T-cell (primary cell): ENCODE data around the gene KIAA1614. TPM values are rescaled to one million over a fixed set of nuclear protein-coding genes. Genes with fewer than 3 reads are reported as not detected.

Experiments used
- ATAC-seq, 4 experiments: fragments of 200-7000 bp in 3 of 4; fragments of 150-1000 bp in 1 of 4; cut with Tn5 transposase; replicated peaks in 1 of 4; 1 replicate in 3 of 4; 2 replicates in 1 of 4; pipeline ENCODE4 v1.10.0; 2021; ENCODE audit warnings: moderate library complexity in 3 of 4, mild to moderate bottlenecking in 2 of 4, moderate number of reproducible peaks in 1 of 4
- CTCF ChIA-PET, 2 donors: fragments of 300-600 bp; sonication (Branson Sonifier 250); formaldehyde crosslinking; loops; one replicate each; lab custom pipeline; 2022; ENCODE audit warnings: antibody characterized with exemption in 2 of 2; lab: Charles Lee
- POLR2A ChIA-PET, 2 donors: fragments of 300-600 bp; sonication (Branson Sonifier 250); formaldehyde crosslinking; loops; one replicate each; lab custom pipeline; 2022; ENCODE audit warnings: antibody characterized with exemption in 2 of 2; lab: Charles Lee
- DNase-seq, 35 experiments: peaks; one replicate each; pipeline versions ENCODE4 v3.0.0 to v3.0.0-alpha.2; 2013 to 2023
- H3K27ac ChIP-seq: one replicate; pipeline ENCODE4 v1.5.1; 2013; ENCODE audit warnings: low read length
- H3K27me3 ChIP-seq, 2 experiments: replicated peaks in 1 of 2; 1 replicate in 1 of 2; 2 replicates in 1 of 2; pipeline versions ENCODE4 v1.6.1 to v1.7.0; 2013; ENCODE audit warnings: low read length in 1 of 2, mixed read lengths in 1 of 2; ENCODE audit not compliant: control insufficient read depth in 2 of 2, insufficient read depth in 2 of 2; ENCODE audit errors: extremely low read depth in 1 of 2
- H3K36me3 ChIP-seq, 2 donors: 1 replicate in 1 of 2; 2 replicates in 1 of 2; pipeline versions ENCODE4 v1.6.1 to v1.7.0; 2013; ENCODE audit warnings: low read length in 1 of 2; ENCODE audit not compliant: control insufficient read depth in 2 of 2, insufficient read depth in 1 of 2; ENCODE audit errors: extremely low read depth in 1 of 2
- H3K4me1 ChIP-seq, 2 experiments: 1 replicate in 1 of 2; 2 replicates in 1 of 2; pipeline versions ENCODE4 v1.6.1 to v1.7.0; 2013; ENCODE audit warnings: low read length in 2 of 2, mixed read lengths in 1 of 2; ENCODE audit not compliant: insufficient read depth in 2 of 2, control insufficient read depth in 1 of 2; ENCODE audit errors: extremely low read depth in 1 of 2
- H3K4me3 ChIP-seq, 2 donors: 1 replicate in 1 of 2; 2 replicates in 1 of 2; pipeline versions ENCODE4 v1.5.1 to v1.7.0; 2013; ENCODE audit warnings: mild to moderate bottlenecking in 2 of 2, low read length in 1 of 2, moderate library complexity in 1 of 2; ENCODE audit not compliant: control insufficient read depth in 1 of 2; ENCODE audit errors: extremely low read depth in 1 of 2
- H3K9me3 ChIP-seq: 2 replicates; pipeline ENCODE4 v1.7.0; 2013
- H3K27ac Mint-ChIP-seq, 2 donors: one replicate each; pipeline ENCODE4 v1.8.0; 2020 to 2021; ENCODE audit warnings: mild to moderate bottlenecking in 2 of 2, mixed read lengths in 2 of 2
- H3K27me3 Mint-ChIP-seq, 2 donors: one replicate each; pipeline ENCODE4 v1.8.0; 2021 to 2022; ENCODE audit warnings: mixed read lengths in 2 of 2
- H3K36me3 Mint-ChIP-seq: one replicate; pipeline ENCODE4 v1.8.0; 2021; ENCODE audit warnings: mixed read lengths
- H3K4me1 Mint-ChIP-seq, 3 donors: one replicate each; pipeline ENCODE4 v1.8.0; 2020 to 2022; ENCODE audit warnings: mixed read lengths in 3 of 3, mild to moderate bottlenecking in 1 of 3
- H3K4me3 Mint-ChIP-seq, 3 donors: one replicate each; pipeline ENCODE4 v1.8.0; 2020 to 2022; ENCODE audit warnings: mild to moderate bottlenecking in 3 of 3, mixed read lengths in 3 of 3, moderate library complexity in 3 of 3
- H3K9me3 Mint-ChIP-seq, 3 donors: one replicate each; pipeline ENCODE4 v1.8.0; 2020 to 2022; ENCODE audit warnings: mixed read lengths in 3 of 3
- WGBS: methylation state at CpG from one replicate; pipeline ENCODE4 v1.1.5; 2013; ENCODE audit warnings: missing lambda C conversion rate; ENCODE audit not compliant: insufficient coverage; 5-methylcytosine and 5-hydroxymethylcytosine counted together
- total RNA-seq, 35 experiments: library from RNA in 6 of 35; stranded (reverse) in 6 of 35; fragments of 120-200 nt in 1 of 35; gene quantifications; one replicate each; pipeline versions ENCODE4 v1.2.1 to v1.2.4 and lab custom pipeline; 2013 to 2026

The KIAA1614 gene
- total RNA-seq, 5 donors from 2014 or later (not counting 1 experiment from before 2014, with no cell fraction given), result 0.05 to 0.38 (median 0.20) TPM

- no peak for DNase-seq
- Mint-ChIP-seq H3K9me3 (no peaks in the 10 kb centered on the region), H3K4me3 (no peak overlapping the region)
Measured at GRCh38 chr1:180961622-180962021, 48.9 kb downstream of the KIAA1614 start.

DNA sequence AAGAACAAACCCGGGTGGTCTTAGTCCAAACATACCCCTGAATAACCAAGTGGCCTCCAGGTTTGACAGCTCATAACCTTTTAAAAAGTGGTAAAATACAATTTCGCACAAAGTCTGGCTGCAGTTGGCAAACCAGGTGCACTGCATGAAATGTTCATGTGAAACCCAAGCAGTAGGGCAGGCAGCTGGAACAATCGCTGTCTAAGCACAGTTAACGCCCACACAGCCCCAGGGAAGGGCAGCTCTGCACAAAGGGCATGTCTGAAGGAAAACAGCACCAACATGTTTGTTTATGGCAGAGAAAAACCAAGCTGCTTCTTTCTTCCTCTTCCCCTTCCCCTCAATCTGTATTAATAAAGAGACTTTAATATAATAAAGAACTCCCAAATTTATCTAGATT, 49.5 kb downstream of the KIAA1614 start:
- ChIA-PET CTCF (no interaction called here), POLR2A (interaction anchor here in 1 of 2 donors (0.6 kb wide), 1 partner anchor 17 kb away, joined by 3 read pairs; no protein-coding TSS in a partner anchor)
- ATAC-seq (no peak), DNase-seq (no peak)
- no peak overlapping the region for H3K27ac ChIP-seq
- H3K9me3 ChIP-seq, result no peaks in the 10 kb centered on the region
- H3K4me3 ChIP-seq, result no peak overlapping the region
- WGBS, result 61% methylated on average over 3 of the region's 4 CpGs
- peaks cover 0 to 3% of the 10 kb centered on the region in 2 experiments for H3K4me1 ChIP-seq
- no peaks in the 10 kb centered on the region for H3K9me3 Mint-ChIP-seq
- H3K36me3 Mint-ChIP-seq, result peaks cover 37% of the 10 kb centered on the region
- peaks cover 10% of the 10 kb centered on the region in 2 donors for H3K36me3 ChIP-seq
- H3K27ac Mint-ChIP-seq, result no peak overlapping the region
- peaks cover 0 to 7% (median 4%) of the 10 kb centered on the region in 3 donors for H3K4me1 Mint-ChIP-seq
- no peak overlapping the region for H3K4me3 Mint-ChIP-seq
- no peaks in the 10 kb centered on the region for H3K27me3 Mint-ChIP-seq
- H3K27me3 ChIP-seq, result no peaks in the 10 kb centered on the region

More at GRCh38 chr1:180961622-180962021, 48.9 kb downstream of the KIAA1614 start:
- H3K9me3 ChIP-seq, result no peaks in the 10 kb centered on the region
- Mint-ChIP-seq H3K36me3 (peaks cover 37% of the 10 kb centered on the region), H3K4me1 (peaks cover 0 to 4% (median 1%) of the 10 kb centered on the region in 3 donors), H3K27ac (peak overlapping the region in 1 of 2 donors; percentile 2), H3K27me3 (no peaks in the 10 kb centered on the region)
- ATAC-seq, result no peak
- peaks cover 7 to 8% of the 10 kb centered on the region in 2 donors for H3K36me3 ChIP-seq
- H3K4me3 ChIP-seq, result no peak overlapping the region
- H3K4me1 ChIP-seq, result peaks cover 0 to 3% of the 10 kb centered on the region in 2 experiments
- no peak overlapping the region for H3K27ac ChIP-seq
- ChIA-PET CTCF (no interaction called here), POLR2A (no interaction called here)
- WGBS, result 75% methylated on average over 3 of the region's 4 CpGs
- no peaks in the 10 kb centered on the region for H3K27me3 ChIP-seq

DNA sequence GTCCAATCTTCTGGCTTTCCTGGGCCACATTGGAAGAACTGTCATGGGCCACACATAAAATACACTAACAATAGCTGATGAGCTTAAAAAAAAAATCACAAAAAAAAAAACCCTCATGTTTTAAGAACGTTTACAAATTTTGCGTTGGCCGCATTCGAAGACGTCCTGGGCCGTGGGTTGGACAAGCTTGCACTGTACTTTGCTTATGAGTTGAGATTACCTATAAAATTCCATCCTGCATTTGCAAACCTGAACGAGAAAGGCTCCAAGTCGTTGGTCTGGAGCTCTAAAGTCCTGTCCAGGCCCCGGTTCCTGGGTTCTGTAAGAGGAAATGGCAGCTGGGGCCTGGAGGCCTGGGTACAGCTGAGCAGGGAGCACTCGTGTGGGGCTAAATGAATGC, 51.4 kb downstream of the KIAA1614 start:
- Histone ChIP-seq H3K4me3 (no peak overlapping the region), H3K4me1 (peaks cover 0 to 3% of the 10 kb centered on the region in 2 experiments), H3K27me3 (no peaks in the 10 kb centered on the region), H3K36me3 (peaks cover 8 to 16% of the 10 kb centered on the region in 2 donors), H3K27ac (no peak overlapping the region), H3K9me3 (no peaks in the 10 kb centered on the region)
- Mint-ChIP-seq H3K9me3 (no peaks in the 10 kb centered on the region), H3K4me1 (peaks cover 0 to 7% (median 4%) of the 10 kb centered on the region in 3 donors), H3K27me3 (no peaks in the 10 kb centered on the region), H3K27ac (no peak overlapping the region), H3K4me3 (no peak overlapping the region), H3K36me3 (peaks cover 43% of the 10 kb centered on the region)
- ChIA-PET CTCF (no interaction called here), POLR2A (interaction anchor here in 1 of 2 donors (0.6 kb wide), 1 partner anchor 445 kb away, joined by 4 read pairs; no protein-coding TSS in a partner anchor)
- WGBS, result 100% methylated on average over 1 of the region's 10 CpGs
- ATAC-seq, result no peak
- DNase-seq, result no peak

- POLR2A ChIA-PET, result no interaction called here
- ATAC-seq, result no peak
- peaks cover 0 to 7% (median 4%) of the 10 kb centered on the region in 3 donors for H3K4me1 Mint-ChIP-seq
- H3K9me3 Mint-ChIP-seq, result no peaks in the 10 kb centered on the region
- DNase-seq, result no peak
- peaks cover 48% of the 10 kb centered on the region for H3K36me3 Mint-ChIP-seq
- H3K27me3 Mint-ChIP-seq, result no peaks in the 10 kb centered on the region
- Histone ChIP-seq H3K36me3 (peaks cover 6 to 17% of the 10 kb centered on the region in 2 donors), H3K4me1 (peaks cover 0 to 3% of the 10 kb centered on the region in 2 experiments), H3K4me3 (no peak overlapping the region), H3K9me3 (no peaks in the 10 kb centered on the region), H3K27me3 (no peaks in the 10 kb centered on the region), H3K27ac (no peak overlapping the region)
- WGBS, result 61% methylated on average over 3 of the region's 6 CpGs
- CTCF ChIA-PET, result no interaction called here
- H3K4me3 Mint-ChIP-seq, result no peak overlapping the region
- H3K27ac Mint-ChIP-seq, result no peak overlapping the region
Measured at GRCh38 chr1:180964595-180964994, 51.9 kb downstream of the KIAA1614 start.

GRCh38 chr1:180966312-180966711, 53.6 kb downstream of the KIAA1614 start:
- H3K36me3 Mint-ChIP-seq, result peaks cover 50% of the 10 kb centered on the region
- ATAC-seq (no peak), DNase-seq (no peak)
- WGBS, result no CpG with 5 or more reads among the region's 4 CpGs
- no peak overlapping the region for H3K4me3 Mint-ChIP-seq
- no peak overlapping the region for H3K4me3 ChIP-seq
- H3K4me1 Mint-ChIP-seq, result peaks cover 0 to 7% (median 4%) of the 10 kb centered on the region in 3 donors
- no peak overlapping the region for H3K27ac ChIP-seq
- no peaks in the 10 kb centered on the region for H3K9me3 Mint-ChIP-seq
- H3K27ac Mint-ChIP-seq, result peak overlapping the region in 1 of 2 donors; percentile 44
- no peaks in the 10 kb centered on the region for H3K27me3 Mint-ChIP-seq
- peaks cover 0 to 3% of the 10 kb centered on the region in 2 experiments for H3K4me1 ChIP-seq
- H3K9me3 ChIP-seq, result no peaks in the 10 kb centered on the region
- H3K27me3 ChIP-seq, result no peaks in the 10 kb centered on the region
- H3K36me3 ChIP-seq, result peaks cover 6 to 22% of the 10 kb centered on the region in 2 donors
- ChIA-PET CTCF (no interaction called here), POLR2A (no interaction called here)

GRCh38 chr1:180966744-180967536, 54.2 kb downstream of the KIAA1614 start:
- H3K36me3 Mint-ChIP-seq, result peaks cover 52% of the 10 kb centered on the region
- ATAC-seq (no peak), DNase-seq (no peak)
- 96% methylated on average over 5 of the region's 15 CpGs for WGBS
- ChIA-PET CTCF (no interaction called here), POLR2A (no interaction called here)
- Histone ChIP-seq H3K27me3 (no peaks in the 10 kb centered on the region), H3K36me3 (peaks cover 6 to 22% of the 10 kb centered on the region in 2 donors), H3K4me1 (peaks cover 0 to 3% of the 10 kb centered on the region in 2 experiments), H3K9me3 (no peaks in the 10 kb centered on the region), H3K4me3 (no peak overlapping the region), H3K27ac (no peak overlapping the region)
- H3K4me1 Mint-ChIP-seq, result peaks cover 0 to 11% (median 4%) of the 10 kb centered on the region in 3 donors
- peak overlapping the region in 1 of 2 donors; percentile 44 for H3K27ac Mint-ChIP-seq
- no peak overlapping the region for H3K4me3 Mint-ChIP-seq
- no peaks in the 10 kb centered on the region for H3K27me3 Mint-ChIP-seq
- H3K9me3 Mint-ChIP-seq, result no peaks in the 10 kb centered on the region
